Astrocyte of the cerebellum (primary cell): Measurements from ENCODE around the gene PLEKHG4.

Experiments
- DNase-seq: peaks from one replicate; pipeline ENCODE4 v3.0.0-alpha.2; 2011; ENCODE audit warnings: low read depth
- H3K4me3 ChIP-seq: 2 replicates; pipeline ENCODE4 v1.5.1; 2011; ENCODE audit warnings: mild to moderate bottlenecking, low read depth, low read length, moderate library complexity
- CTCF ChIP-seq: IDR thresholded peaks from 2 replicates; pipeline ENCODE4 v1.5.1; 2012; ENCODE audit warnings: low read length, low read depth, moderate library complexity, mild to moderate bottlenecking; ENCODE audit errors: missing control alignments
- in situ Hi-C: cut with HindIII; loops from 2 replicates; pipeline ENCODE4 v1.10.0; 2017; ENCODE audit warnings: low sequenced_read_pairs

Gene PLEKHG4

GRCh38 chr16:67235816-67236562, 43.3 kb upstream of the PLEKHG4 start:
- DNase-seq, result no peak
- in situ Hi-C loops, result no loop called here
- TF ChIP-seq CTCF, result no peak
- H3K4me3 ChIP-seq, result no peak overlapping the region

- no peak for TF ChIP-seq CTCF
- no peak for DNase-seq
- no peak overlapping the region for H3K4me3 ChIP-seq
- in situ Hi-C loops, result no loop called here
Measured at GRCh38 chr16:67236563-67237395, 42.6 kb upstream of the PLEKHG4 start.

GRCh38 chr16:67237396-67238277, 41.7 kb upstream of the PLEKHG4 start:
- no peak for DNase-seq
- in situ Hi-C loops, result no loop called here
- no peak for TF ChIP-seq CTCF
- H3K4me3 ChIP-seq, result no peak overlapping the region

GRCh38 chr16:67238278-67238575, 41.1 kb upstream of the PLEKHG4 start:
- no peak overlapping the region for H3K4me3 ChIP-seq
- in situ Hi-C loops, result no loop called here
- DNase-seq, result no peak
- no peak for TF ChIP-seq CTCF

GRCh38 chr16:67238806-67239470, 40.4 kb upstream of the PLEKHG4 start:
- no peak for DNase-seq
- TF ChIP-seq CTCF, result no peak
- no peak overlapping the region for H3K4me3 ChIP-seq
- in situ Hi-C loops, result no loop called here

- no peak for DNase-seq
- H3K4me3 ChIP-seq, result no peak overlapping the region
- no peak for TF ChIP-seq CTCF
- in situ Hi-C loops, result no loop called here
Measured at GRCh38 chr16:67240506-67240905, 38.8 kb upstream of the PLEKHG4 start.
